B cell (primary cell): ENCODE results near the gene ABHD16A. TPM values are rescaled to one million over a fixed set of nuclear protein-coding genes. Genes with fewer than 3 reads are reported as not detected.

Experiments
- ATAC-seq: fragments of 200-7000 bp; cut with Tn5 transposase; one replicate; pipeline ENCODE4 v1.10.0; 2021; ENCODE audit warnings: low read depth, mild to moderate bottlenecking, moderate number of reproducible peaks, moderate library complexity
- CTCF ChIA-PET: fragments of 350-600 bp; sonication (Branson Sonifier 250); formaldehyde crosslinking; loops from one replicate; lab custom pipeline; 2021; ENCODE audit warnings: antibody characterized with exemption, inconsistent platforms; lab: Charles Lee
- POLR2A ChIA-PET: fragments of 350-600 bp; sonication (Branson Sonifier 250); formaldehyde crosslinking; loops from one replicate; lab custom pipeline; 2021; ENCODE audit warnings: antibody characterized with exemption; lab: Charles Lee
- DNase-seq: peaks from one replicate; pipeline ENCODE4 v3.0.0; 2013
- H2AFZ ChIP-seq: 2 replicates; pipeline ENCODE4 v1.6.1; 2012; ENCODE audit warnings: mild to moderate bottlenecking, low read depth, low read length; ENCODE audit not compliant: insufficient read depth, poor library complexity, severe bottlenecking
- H3K27ac ChIP-seq, 2 donors: 1 replicate in 1 of 2; 2 replicates in 1 of 2; pipeline ENCODE4 v1.5.1; 2012 to 2013; ENCODE audit warnings: low read length in 2 of 2, mild to moderate bottlenecking in 2 of 2, moderate library complexity in 1 of 2
- H3K27me3 ChIP-seq, 4 experiments: fragments of 200-600 bp in 1 of 4; sonication (generic) in 1 of 4; replicated peaks in 1 of 4; 1 replicate in 2 of 4; 2 replicates in 2 of 4; pipeline versions ENCODE4 v1.6.1 to v1.7.0; 2013 to 2016; ENCODE audit warnings: low read length in 3 of 4, mild to moderate bottlenecking in 2 of 4, mixed read lengths in 1 of 4, moderate library complexity in 1 of 4; ENCODE audit not compliant: insufficient read depth in 4 of 4, control insufficient read depth in 3 of 4; ENCODE audit errors: control extremely low read depth in 1 of 4
- H3K36me3 ChIP-seq, 2 experiments: replicated peaks in 1 of 2; 1 replicate in 1 of 2; 2 replicates in 1 of 2; pipeline versions ENCODE4 v1.6.1 to v1.7.1; 2013; ENCODE audit warnings: low read length in 1 of 2; ENCODE audit not compliant: insufficient read depth in 2 of 2, control insufficient read depth in 1 of 2; ENCODE audit errors: control extremely low read depth in 1 of 2, extremely low read depth in 1 of 2
- H3K4me1 ChIP-seq, 2 donors: fragments of 200-600 bp in 1 of 2; sonication (generic) in 1 of 2; 1 replicate in 1 of 2; 2 replicates in 1 of 2; pipeline versions ENCODE4 v1.5.1 to v1.6.1; 2013 to 2017; ENCODE audit warnings: low read length in 2 of 2; ENCODE audit not compliant: control insufficient read depth in 2 of 2, insufficient read depth in 2 of 2
- H3K4me2 ChIP-seq: replicated peaks from 2 replicates; pipeline ENCODE3; 2012; ENCODE audit warnings: mild to moderate bottlenecking, low read depth, low read length; ENCODE audit not compliant: poor library complexity, severe bottlenecking
- H3K4me3 ChIP-seq, 5 experiments: fragments of 200-600 bp in 1 of 5; sonication (generic) in 1 of 5; 1 replicate in 3 of 5; 2 replicates in 2 of 5; pipeline versions ENCODE4 v1.5.1 to v1.7.0; 2011 to 2016; ENCODE audit warnings: low read length in 4 of 5, mild to moderate bottlenecking in 4 of 5, low read depth in 2 of 5, control low read depth in 1 of 5, moderate library complexity in 1 of 5; ENCODE audit not compliant: insufficient read depth in 1 of 5; ENCODE audit errors: control extremely low read depth in 1 of 5, extremely low read depth in 1 of 5
- H3K79me2 ChIP-seq: fragments of 200-600 bp; sonication (generic); one replicate; pipeline ENCODE4 v1.6.0; 2016; ENCODE audit warnings: low read length; ENCODE audit not compliant: control insufficient read depth, insufficient read depth
- H3K9ac ChIP-seq: fragments of 200-600 bp; sonication (generic); 2 replicates; pipeline ENCODE4 v1.6.1; 2017; ENCODE audit warnings: mild to moderate bottlenecking, low read length, moderate library complexity
- H3K9me3 ChIP-seq, 3 donors: one replicate each; pipeline versions ENCODE4 v1.6.1 to v1.7.1; 2013; ENCODE audit warnings: low read length in 2 of 3; ENCODE audit not compliant: control insufficient read depth in 2 of 3, insufficient read depth in 1 of 3; ENCODE audit errors: control extremely low read depth in 1 of 3
- H4K20me1 ChIP-seq: 2 replicates; pipeline ENCODE4 v1.6.0; 2012; ENCODE audit warnings: mild to moderate bottlenecking, low read length; ENCODE audit not compliant: insufficient read depth, control insufficient read depth, poor library complexity, severe bottlenecking
- H3K27ac Mint-ChIP-seq: one replicate; pipeline ENCODE4 v1.8.0; 2021; ENCODE audit warnings: mixed read lengths
- H3K27me3 Mint-ChIP-seq: one replicate; pipeline ENCODE4 v1.8.0; 2021; ENCODE audit warnings: mixed read lengths
- H3K4me1 Mint-ChIP-seq: one replicate; pipeline ENCODE4 v1.8.0; 2021; ENCODE audit warnings: mixed read lengths
- H3K4me3 Mint-ChIP-seq: one replicate; pipeline ENCODE4 v1.8.0; 2021; ENCODE audit warnings: mixed read lengths
- H3K9me3 Mint-ChIP-seq: one replicate; pipeline ENCODE4 v1.8.0; 2022; ENCODE audit warnings: mixed read lengths; ENCODE audit not compliant: insufficient read depth
- EZH2 ChIP-seq: IDR thresholded peaks from 2 replicates; pipeline ENCODE4 v1.6.1; 2012; ENCODE audit warnings: borderline replicate concordance, low read depth, mild to moderate bottlenecking, moderate library complexity, low read length; ENCODE audit not compliant: insufficient read depth, poor library complexity, severe bottlenecking
- WGBS: methylation state at CpG from one replicate; pipeline ENCODE4 v1.1.5; 2013; ENCODE audit warnings: missing lambda C conversion rate; ENCODE audit not compliant: insufficient coverage; 5-methylcytosine and 5-hydroxymethylcytosine counted together
- intact Hi-C: fragments of 100-400 bp; cut with micrococcal nuclease; formaldehyde crosslinking; loops from one replicate; pipeline ENCODE4 v1.10.0; 2022
- polyA plus RNA-seq: library from polyadenylated mRNA; depleted of rRNA; stranded (reverse); fragments of >200 nt; gene quantifications from 2 replicates; pipeline ENCODE4 v1.2.3, GENCODE V29; 2012
- total RNA-seq, 2 donors: library from RNA; stranded (reverse); fragments of 120-200 nt in 1 of 2; gene quantifications; 1 replicate in 1 of 2; 2 replicates in 1 of 2; pipeline versions ENCODE4 v1.2.3 to v1.2.4, GENCODE V29; 2013 to 2022
- TF ChIP-seq, protein P1 (sequence below): fragments of 200-600 bp; IDR thresholded peaks from one replicate; pipeline ENCODE4 v1.8.0; 2022; ENCODE audit warnings: antibody characterized with exemption, mild to moderate bottlenecking

Gene ABHD16A
- total and polyA plus RNA-seq, 2 donors (not counting 1 experiment from before 2014, with no cell fraction given): 78.3 to 97.5 TPM

DNA sequence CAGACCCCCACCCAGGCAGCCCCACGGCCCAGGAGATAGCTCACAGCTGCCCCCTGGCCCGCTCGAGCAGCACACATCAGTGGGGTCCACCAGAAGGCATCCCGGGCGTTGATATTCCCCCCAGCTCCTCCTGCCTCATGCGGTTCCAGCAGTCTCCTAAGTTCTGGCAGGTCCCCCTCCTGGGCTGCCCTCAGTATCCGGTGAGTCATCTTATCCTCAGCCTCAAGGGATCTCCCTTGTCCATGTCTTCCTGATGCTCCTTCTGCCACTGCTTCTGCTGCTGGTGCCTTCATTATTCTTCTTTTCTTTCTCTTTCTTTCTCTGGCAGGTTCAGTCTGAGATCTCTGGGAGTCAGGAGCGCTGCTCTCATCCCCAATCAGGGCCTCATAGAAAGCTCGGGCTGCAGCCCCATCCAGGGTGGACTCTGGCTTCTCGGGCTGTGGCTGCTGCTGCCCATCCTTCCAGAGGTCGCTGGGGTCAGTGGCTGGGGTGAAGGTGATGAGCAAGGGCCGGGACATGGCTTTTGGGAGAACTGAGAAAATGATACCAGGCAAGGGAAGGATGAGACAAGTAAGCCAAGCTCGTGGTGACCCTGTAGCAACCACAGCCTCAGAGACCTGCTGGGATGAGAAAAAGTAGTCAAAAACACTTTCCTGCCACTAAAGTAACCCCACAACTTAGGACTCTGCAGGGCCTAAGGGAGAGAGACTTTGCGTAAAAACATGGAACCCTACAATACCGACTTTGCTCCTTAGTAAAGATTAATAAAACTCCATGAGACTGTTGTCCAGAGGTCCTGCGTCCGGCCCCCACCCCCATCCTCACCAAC lies 38.9 kb downstream of the ABHD16A start:
- Mint-ChIP-seq H3K27ac (peak overlapping the region; percentile 100), H3K4me1 (peaks cover 64% of the 10 kb centered on the region), H3K9me3 (no peaks in the 10 kb centered on the region), H3K27me3 (no peaks in the 10 kb centered on the region), H3K4me3 (peak overlapping the region; percentile 96)
- Histone ChIP-seq H3K4me1 (peaks cover 34 to 56% of the 10 kb centered on the region in 2 donors), H3K9me3 (no peaks in the 10 kb centered on the region), H3K27ac (peak overlapping the region; percentile 96 to 98), H3K27me3 (no peaks in the 10 kb centered on the region), H3K79me2 (peaks cover 87% of the 10 kb centered on the region), H3K4me2 (peak overlapping the region; percentile 90), H3K4me3 (peak overlapping the region; percentile 58 to 98 (median 85)), H3K36me3 (peaks cover 12 to 47% of the 10 kb centered on the region in 2 experiments), H3K9ac (peak overlapping the region; percentile 89), H4K20me1 (peaks cover 19% of the 10 kb centered on the region), H2AFZ (peak overlapping the region; percentile 72)
- 46% methylated on average over 13 of the region's 17 CpGs for WGBS
- CTCF ChIA-PET: interaction anchor here (1.0 to 1.9 kb wide), 7 partner anchors 11 to 118 kb away, joined by 3 to 9 read pairs (median 3); partner anchors contain the start of genes ATP6V1G2 and BAG6
- TF ChIP-seq EZH2: no peak
- TF ChIP-seq, protein P1, sequence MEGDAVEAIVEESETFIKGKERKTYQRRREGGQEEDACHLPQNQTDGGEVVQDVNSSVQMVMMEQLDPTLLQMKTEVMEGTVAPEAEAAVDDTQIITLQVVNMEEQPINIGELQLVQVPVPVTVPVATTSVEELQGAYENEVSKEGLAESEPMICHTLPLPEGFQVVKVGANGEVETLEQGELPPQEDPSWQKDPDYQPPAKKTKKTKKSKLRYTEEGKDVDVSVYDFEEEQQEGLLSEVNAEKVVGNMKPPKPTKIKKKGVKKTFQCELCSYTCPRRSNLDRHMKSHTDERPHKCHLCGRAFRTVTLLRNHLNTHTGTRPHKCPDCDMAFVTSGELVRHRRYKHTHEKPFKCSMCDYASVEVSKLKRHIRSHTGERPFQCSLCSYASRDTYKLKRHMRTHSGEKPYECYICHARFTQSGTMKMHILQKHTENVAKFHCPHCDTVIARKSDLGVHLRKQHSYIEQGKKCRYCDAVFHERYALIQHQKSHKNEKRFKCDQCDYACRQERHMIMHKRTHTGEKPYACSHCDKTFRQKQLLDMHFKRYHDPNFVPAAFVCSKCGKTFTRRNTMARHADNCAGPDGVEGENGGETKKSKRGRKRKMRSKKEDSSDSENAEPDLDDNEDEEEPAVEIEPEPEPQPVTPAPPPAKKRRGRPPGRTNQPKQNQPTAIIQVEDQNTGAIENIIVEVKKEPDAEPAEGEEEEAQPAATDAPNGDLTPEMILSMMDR: no peak
- ATAC-seq: no peak
- peak; percentile 30 for DNase-seq
- intact Hi-C loops: no loop called here
- POLR2A ChIA-PET: interaction anchor here (0.6 to 5.9 kb wide), 8 partner anchors 9 to 1306 kb away, joined by 3 to 57 read pairs (median 4); partner anchors contain the start of genes BAG6, DDX39B and NEU1
